EL (cell line): ENCODE data around the gene MAP2K5.

Experiments
- DNase-seq: peaks from one replicate; pipeline ENCODE4 v3.0.0-alpha.2; 2016

The MAP2K5 gene

DNA sequence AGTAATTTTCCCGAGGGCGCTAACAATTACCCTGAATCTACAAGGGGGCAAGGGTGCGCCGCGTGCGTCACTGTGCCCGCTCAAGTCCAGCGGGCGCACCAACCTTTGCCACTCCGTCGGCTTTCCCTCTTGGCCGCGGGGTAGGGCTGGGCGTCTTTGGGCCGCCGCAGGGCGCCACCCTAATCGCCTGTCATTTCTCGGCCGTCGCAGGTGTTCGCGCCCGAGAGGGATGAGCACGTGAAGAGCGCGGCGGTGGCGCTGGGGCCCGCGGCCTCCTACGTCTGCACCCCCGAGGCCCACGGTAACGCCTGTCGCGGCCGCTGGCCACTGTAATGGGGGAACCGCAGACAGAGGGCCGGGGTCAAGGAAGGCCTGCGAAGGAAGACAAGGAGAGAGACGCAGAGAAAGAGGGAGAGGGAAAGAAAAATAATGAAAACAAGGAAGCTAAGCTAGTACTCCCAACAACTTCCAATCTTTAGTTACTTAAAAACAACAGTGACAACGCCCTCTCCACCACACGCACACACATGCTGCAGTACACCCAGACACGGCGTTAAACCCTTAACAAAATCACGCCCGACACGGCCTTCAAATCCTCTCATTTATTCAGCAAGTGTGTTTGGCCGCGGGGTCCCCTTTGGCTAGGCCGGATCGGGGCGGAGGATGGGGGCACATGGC lies 286.6 kb downstream of the MAP2K5 start:
- no peak for DNase-seq

- DNase-seq, result no peak
Measured at GRCh38 chr15:67829647-67830504, 287.4 kb downstream of the MAP2K5 start.

DNA sequence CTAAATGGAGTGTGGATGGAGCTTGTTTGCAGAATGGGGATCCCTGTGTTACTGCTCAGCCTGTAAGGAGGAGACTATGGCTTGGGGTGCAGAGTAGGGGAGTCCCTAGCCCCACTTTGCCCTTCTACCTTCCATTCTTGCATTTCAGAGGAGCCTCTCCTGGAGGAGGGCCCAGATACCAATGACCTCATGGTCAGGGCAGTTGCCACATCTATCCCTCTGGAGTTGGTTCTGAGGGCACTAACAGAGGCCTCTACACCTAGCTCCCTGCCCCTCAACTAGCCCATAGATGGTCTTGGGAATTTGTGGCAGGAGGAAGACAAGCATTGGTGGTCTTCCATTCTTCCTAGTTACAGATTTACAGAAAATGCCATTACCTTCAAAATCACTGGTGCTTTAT lies 288.9 kb downstream of the MAP2K5 start:
- DNase-seq, result no peak

DNA sequence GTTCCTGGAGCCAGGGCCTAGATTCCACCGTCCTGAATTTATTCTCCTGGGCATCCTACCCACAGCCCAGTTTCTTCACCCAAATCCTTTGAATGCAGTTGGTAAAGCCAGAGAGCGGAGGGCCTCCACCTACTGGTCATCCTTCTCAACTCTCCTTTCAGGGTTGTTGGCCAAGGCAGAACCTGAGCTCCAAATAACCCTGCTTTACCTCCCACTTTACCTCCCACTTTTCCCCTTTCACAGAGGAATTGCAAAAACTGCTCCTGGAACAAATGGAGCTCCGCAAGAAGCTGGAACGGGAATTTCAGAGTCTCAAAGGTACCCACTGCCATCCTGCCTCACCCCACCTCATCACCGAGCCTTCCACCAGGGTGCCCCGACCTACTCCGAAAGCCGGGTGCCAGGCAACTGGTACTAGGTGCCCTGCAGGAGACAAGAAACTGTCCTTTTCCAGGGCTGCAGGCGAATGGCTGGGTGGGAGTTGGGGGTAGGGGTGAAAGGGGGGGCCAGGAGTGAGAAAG lies 289.6 kb downstream of the MAP2K5 start:
- DNase-seq, result peak; percentile 30

DNA sequence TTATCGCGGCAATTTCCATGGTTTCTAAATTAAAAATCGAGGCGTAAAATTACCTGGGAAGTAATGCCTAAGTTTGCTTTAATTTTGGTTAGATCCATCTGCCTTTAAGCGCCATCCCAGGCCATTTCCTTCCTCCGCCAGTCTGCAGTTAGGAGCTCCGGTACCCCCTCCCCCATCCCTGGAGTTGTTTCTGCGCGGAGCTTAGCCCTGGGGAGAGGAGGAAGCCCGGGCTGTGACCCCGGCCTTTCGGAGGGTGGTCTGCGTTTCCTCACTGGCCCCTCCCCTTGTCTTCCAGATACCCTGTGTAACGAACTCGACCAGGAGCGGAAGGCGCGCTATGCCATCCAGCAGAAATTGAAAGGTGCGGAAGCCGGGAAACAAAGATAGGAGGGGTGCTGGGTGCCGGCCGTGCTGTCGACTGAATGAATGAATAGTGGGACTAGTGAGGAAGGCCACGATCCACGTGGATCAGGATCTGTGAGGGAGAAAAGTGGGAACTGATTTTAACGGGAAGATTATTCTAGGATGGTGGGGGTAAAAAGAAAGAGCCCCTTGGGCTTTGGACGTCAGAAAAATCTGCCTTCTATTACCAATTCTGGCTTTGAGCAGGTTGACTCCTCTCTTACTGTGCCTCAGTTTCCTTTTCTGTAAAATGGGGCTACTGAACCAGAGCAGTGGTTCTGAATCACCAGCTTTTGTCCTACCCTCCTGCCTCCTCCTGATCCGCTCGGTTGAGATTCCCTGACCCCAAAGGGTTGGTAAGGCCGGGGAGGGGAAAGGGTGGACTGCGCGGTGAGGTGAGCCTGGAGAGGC lies 290.6 kb downstream of the MAP2K5 start:
- no peak for DNase-seq

- DNase-seq, result peak; percentile 59
Measured at GRCh38 chr15:67833710-67834511, 291.4 kb downstream of the MAP2K5 start.

- no peak for DNase-seq
Measured at GRCh38 chr15:67834581-67835296, 292.2 kb downstream of the MAP2K5 start.

GRCh38 chr15:67835297-67836133 lies 293.0 kb downstream of the MAP2K5 start:
- no peak for DNase-seq

DNA sequence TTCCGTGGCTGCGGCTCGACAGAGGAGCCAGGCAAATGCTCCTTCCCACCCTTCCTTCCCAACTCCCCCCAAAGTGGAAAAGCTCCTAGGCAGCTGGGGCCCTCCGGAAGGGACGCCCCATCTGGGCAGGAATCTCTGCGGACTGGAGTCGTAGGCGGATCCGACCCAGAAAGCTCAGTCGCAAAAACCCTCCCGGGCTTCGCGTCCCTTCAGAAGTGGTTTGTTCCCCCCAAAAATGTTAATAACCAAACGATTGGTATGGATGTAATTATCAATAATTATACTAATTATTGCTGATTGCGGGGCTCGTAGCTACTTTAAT lies 293.6 kb downstream of the MAP2K5 start:
- peak; percentile 39 for DNase-seq

DNA sequence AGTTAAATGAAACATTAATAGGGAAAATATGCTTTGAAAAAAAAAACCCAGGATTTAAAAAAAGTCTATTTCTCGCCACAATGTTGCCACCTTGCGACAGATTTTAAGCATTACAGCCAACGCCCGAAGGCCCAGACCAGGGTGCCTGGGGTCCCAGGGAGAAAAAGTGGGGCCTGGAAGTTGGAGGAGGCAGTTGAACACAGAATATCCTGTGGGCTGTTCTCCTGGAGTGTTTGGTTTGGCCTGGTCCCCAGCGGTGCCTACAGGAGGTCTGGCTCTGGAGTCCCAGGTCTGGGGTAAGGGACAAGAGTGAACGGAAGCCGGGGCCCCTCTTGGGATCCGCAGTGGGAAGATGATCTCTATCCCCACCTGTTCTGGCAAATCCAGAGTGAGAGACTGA lies 294.0 kb downstream of the MAP2K5 start:
- peak; percentile 49 for DNase-seq

GRCh38 chr15:67836955-67837354 lies 294.5 kb downstream of the MAP2K5 start:
- no peak for DNase-seq

- no peak for DNase-seq
Measured at GRCh38 chr15:67838789-67839332, 296.4 kb downstream of the MAP2K5 start.

DNA sequence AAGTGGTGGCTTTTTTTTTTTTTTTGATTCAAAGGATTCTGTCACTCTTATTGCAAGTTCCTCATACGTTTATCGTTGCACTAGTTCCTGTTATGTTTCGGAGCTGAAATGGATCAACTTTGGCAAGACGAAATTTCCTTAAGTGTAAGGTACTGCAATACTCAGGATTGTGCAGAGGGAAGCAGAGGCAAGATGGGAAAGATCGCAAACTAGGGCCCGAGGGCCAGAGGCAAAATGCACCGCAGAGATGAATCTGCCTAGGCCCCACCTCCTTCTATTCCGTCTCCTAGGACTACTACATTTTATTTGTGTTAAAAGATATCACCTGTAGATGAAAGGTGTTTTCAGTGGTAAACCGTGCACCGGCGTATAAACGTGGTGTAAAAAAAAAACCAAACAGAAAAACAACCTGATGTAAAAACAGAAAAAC lies 297.0 kb downstream of the MAP2K5 start:
- peak; percentile 65 for DNase-seq

DNA sequence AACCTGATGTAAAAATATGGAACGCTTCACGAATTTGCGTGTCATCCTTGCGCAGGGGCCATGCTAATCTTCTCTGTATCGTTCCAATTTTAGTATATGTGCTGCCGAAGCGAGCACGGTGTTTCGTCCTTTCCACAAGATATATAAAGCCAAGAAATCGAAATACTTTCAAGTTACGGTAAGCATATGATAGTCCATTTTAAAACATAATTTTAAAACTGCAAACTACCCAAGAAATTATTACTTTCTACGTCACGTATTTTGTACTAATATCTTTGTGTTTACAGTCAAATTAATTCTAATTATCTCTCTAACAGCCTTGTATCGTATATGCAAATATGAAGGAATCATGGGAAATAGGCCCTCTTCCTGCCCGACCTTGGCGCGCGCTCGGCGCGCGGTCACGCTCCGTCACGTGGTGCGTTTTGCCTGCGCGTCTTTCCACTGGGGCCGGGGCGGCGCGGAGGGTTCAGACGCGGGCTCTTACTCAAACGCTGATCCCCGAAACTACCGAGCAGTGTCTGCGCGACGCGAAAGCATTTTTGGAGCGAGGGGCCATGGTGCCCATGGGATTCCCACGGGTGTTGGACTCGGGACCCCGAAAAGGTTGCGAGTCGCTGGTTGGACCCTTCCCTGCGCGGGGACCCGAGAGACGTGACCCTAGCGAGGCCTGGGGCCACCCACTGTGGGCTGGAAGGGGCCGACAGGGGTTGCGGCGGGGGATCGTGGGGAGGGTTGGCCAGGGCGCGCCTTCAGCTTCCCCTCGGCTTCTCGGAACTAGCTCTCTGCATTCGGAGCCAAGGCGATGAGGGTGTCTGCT lies 297.6 kb downstream of the MAP2K5 start, which contains the start of gene RNU6-1:
TSS of gene RNU6-1 (minus strand) at position 117 of the 820 bp plus-strand sequence.
- peak; percentile 92 for DNase-seq

DNA sequence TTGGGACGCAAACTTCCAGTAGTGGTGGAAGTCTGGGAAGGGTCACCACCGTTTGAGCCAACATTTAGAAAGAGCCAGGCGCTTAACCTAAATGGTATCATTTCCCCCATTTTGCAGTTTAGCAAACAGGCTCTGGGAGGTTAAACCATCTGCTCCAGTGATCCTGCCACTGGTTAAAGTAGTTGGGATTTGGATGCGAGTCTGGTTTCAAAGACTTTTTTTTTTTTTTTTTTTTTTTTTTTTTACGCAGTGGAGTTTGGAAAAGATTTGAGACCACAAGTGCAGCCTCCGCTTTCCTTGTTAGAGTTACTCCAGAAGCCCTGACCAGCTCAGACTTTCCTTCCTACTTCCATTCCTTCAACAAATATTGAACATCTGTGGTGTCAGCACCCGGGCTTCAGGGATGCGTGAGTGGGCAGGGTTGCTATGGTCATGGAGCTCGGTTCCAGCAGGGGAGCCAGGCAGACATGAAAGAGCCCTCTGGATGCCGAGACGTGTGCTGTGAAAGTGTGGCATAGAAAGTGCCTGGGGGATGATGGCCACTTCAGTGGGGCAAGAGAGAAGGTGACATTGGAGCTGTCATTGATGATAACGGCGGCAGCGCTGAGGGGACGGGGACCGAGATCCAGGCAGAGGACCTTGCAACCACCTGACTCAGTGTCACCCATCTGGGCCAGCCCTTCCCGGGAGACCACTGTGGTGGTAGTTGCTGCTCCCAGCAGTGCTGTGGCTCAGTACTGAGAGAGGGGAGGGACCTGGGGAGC lies 298.4 kb downstream of the MAP2K5 start:
- peak; percentile 53 for DNase-seq

DNA sequence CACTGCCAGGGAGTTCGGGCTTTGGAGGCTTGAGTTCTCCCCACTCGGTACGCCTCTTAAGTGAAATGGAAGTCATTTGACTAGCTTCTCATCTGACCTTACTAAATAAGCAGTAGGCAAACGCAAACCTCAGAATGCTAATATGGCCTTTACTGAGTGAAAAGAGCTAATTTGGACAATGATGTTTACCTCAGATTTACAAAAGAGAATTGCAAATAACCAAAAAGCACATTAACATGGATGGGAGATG lies 298.9 kb downstream of the MAP2K5 start:
- DNase-seq, result no peak

DNA sequence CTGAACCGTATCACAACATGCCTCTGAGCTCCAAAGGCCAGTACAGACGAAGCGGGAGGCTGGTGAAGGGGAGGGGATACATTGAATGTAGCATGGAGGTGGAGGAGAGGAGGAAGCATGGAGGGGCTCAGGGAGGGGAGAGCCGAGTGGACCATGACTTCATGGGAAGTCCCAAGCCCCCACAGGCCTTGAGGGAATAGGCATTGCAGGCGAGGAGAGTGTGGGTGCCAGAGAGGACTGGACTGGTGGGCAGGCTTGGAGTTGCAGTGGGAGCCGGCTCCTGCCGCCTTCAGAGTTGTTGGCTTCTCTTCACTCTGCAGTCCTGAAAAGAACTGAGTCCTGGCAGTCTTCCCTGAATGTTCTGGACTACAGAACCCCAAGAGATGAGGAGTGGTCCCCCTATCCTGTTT lies 300.6 kb downstream of the MAP2K5 start:
- no peak for DNase-seq

- DNase-seq, result peak; percentile 66
Measured at GRCh38 chr15:67843571-67844387, 301.3 kb downstream of the MAP2K5 start.
